GM12891 (cell line): Measurements from ENCODE around the gene IL1RAPL1.

Experiments used
- POLR2A ChIP-seq: IDR thresholded peaks from 2 replicates; pipeline ENCODE4 v1.6.1; 2011; ENCODE audit warnings: low read depth, low read length, control low read depth
- POLR2AphosphoS5 ChIP-seq: IDR thresholded peaks from 2 replicates; pipeline ENCODE4 v1.6.1; 2011; ENCODE audit warnings: low read depth, low read length, control low read depth
- SPI1 ChIP-seq: IDR thresholded peaks from 2 replicates; pipeline ENCODE4 v1.6.1; 2011; ENCODE audit warnings: low read depth, low read length, control low read depth

GRCh38 chrX:29257521-29257920, 670.3 kb downstream of the IL1RAPL1 start:
- no peak for TF ChIP-seq POLR2A
- no peak for TF ChIP-seq POLR2AphosphoS5
- TF ChIP-seq SPI1, result no peak
